Heart left ventricle (tissue), 16 donors: ENCODE results near the gene IMMP2L. TPM values are rescaled to one million over a fixed set of nuclear protein-coding genes. Genes with fewer than 3 reads are reported as not detected.

ENCODE experiments used
- ATAC-seq, 4 donors: fragments of 200-7000 bp; cut with Tn5 transposase; one replicate each; pipeline ENCODE4 v1.9.1; 2020 to 2022; ENCODE audit warnings: moderate library complexity in 4 of 4, mild to moderate bottlenecking in 3 of 4, moderate number of reproducible peaks in 1 of 4
- DNase-seq, 5 donors: peaks; one replicate each; pipeline ENCODE4 v3.0.0-alpha.2; 2020
- H3K27ac ChIP-seq, 12 donors: fragments of 200-600 bp; sonication (generic) in 4 of 12; one replicate each; pipeline versions ENCODE4 v1.5.0 to v1.8.0; 2016 to 2022; ENCODE audit warnings: mild to moderate bottlenecking in 2 of 12
- H3K27me3 ChIP-seq, 9 donors: fragments of 200-600 bp; sonication (generic) in 2 of 9; one replicate each; pipeline versions ENCODE4 v1.5.1 to v1.8.0; 2016 to 2022; ENCODE audit warnings: mild to moderate bottlenecking in 3 of 9
- H3K36me3 ChIP-seq, 9 donors: fragments of 200-600 bp; sonication (generic) in 2 of 9; one replicate each; pipeline versions ENCODE4 v1.5.0 to v1.8.0; 2018 to 2022; ENCODE audit warnings: mild to moderate bottlenecking in 2 of 9
- H3K4me1 ChIP-seq, 12 donors: fragments of 200-600 bp; sonication (generic) in 4 of 12; one replicate each; pipeline versions ENCODE4 v1.5.0 to v1.8.0; 2016 to 2022; ENCODE audit warnings: mild to moderate bottlenecking in 3 of 12
- H3K4me3 ChIP-seq, 12 donors: fragments of 200-600 bp; sonication (generic) in 4 of 12; one replicate each; pipeline versions ENCODE4 v1.5.0 to v1.8.0; 2017 to 2022; ENCODE audit warnings: mild to moderate bottlenecking in 9 of 12, moderate library complexity in 4 of 12
- H3K9me3 ChIP-seq, 12 donors: fragments of 200-600 bp; sonication (generic) in 4 of 12; one replicate each; pipeline versions ENCODE4 v1.5.0 to v1.8.0; 2016 to 2022; ENCODE audit warnings: mild to moderate bottlenecking in 1 of 12
- CTCF ChIP-seq, 12 donors: fragments of 200-600 bp; sonication (generic) in 4 of 12; IDR thresholded peaks; one replicate each; pipeline versions ENCODE4 v1.5.0 to v1.8.0; 2018 to 2022; ENCODE audit warnings: antibody characterized with exemption in 12 of 12, mild to moderate bottlenecking in 5 of 12
- POLR2A ChIP-seq, 2 donors: fragments of 450-650 bp; IDR thresholded peaks; one replicate each; pipeline ENCODE4 v1.6.1; 2017; ENCODE audit warnings: antibody characterized with exemption in 2 of 2, mild to moderate bottlenecking in 2 of 2, moderate library complexity in 2 of 2
- WGBS, 4 donors: extraction: QIAGEN DNeasy Blood & Tissue Kit in 2 of 4; methylation state at CpG; one replicate each; pipeline versions ENCODE4 v1.1.5 to v1.1.7; 2013 to 2018; 5-methylcytosine and 5-hydroxymethylcytosine counted together
- intact Hi-C, 10 donors: fragments of 100-400 bp; cut with DNase I; formaldehyde crosslinking; loops; one replicate each; pipeline versions ENCODE4 v1.11.1 to v1.14.2; 2022
- polyA plus RNA-seq, 2 donors: library from polyadenylated mRNA; stranded (reverse); fragments of 200-250 nt; gene quantifications; one replicate each; pipeline ENCODE4 v1.2.3, GENCODE V29; 2013
- total RNA-seq, 9 donors: library from RNA; depleted of rRNA in 2 of 9; stranded (reverse); fragments of >200 nt in 2 of 9; fragmentation: NEBNext Ultra II Directional in 3 of 9; extraction: Animal tissue kit (Norgen Biotek cat#: 25700) in 3 of 9; gene quantifications; one replicate each; pipeline versions ENCODE4 v1.1.0 to v1.2.4, GENCODE V29; 2016 to 2023
- donor health status: ischemic (EF 13 %, LVEDD 7.1; RV severe dilation, severe dysfunction).
- donor health status: healthy with polysubstance abuse.
- donor health status: DM: no; HTN: yes; CAD: no.
- donor health status: DM: no; HTN: no; CAD: no.
- donor health status: ischemic (EF 25% LVEDD 6.9; RV normal size, moderate dysfunction).
- donor health status: ischemic (EF 25% LVEDD 5.7; RV mildly dilated, moderate dysfunction).
- donor health status: healthy.
- donor health status: DM: yes; HTN: yes; CAD: no.
- donor health status: ischemic (EF 35%, LVEDD 5.7; RV mildly dilated, moderate dysfunction).
- donor health status: nonischemic (EF 11% LVEDD 7.7; RV severe dilation, severe dysfunction).
- donor health status: DM: yes; HTN: yes; CAD: no.
- donor health status: PGD.
- donor health status: ischemic (EF 29% LVEDD 5.4; RV normal size, mild dysfunction).
- donor health status: nonischemic (EF 23%, LVEDD 6.1; RV moderate dilation, normal function).

Gene IMMP2L
- total and polyA plus RNA-seq, 11 donors, result 5.1 to 17.2 (median 15.9) TPM

DNA sequence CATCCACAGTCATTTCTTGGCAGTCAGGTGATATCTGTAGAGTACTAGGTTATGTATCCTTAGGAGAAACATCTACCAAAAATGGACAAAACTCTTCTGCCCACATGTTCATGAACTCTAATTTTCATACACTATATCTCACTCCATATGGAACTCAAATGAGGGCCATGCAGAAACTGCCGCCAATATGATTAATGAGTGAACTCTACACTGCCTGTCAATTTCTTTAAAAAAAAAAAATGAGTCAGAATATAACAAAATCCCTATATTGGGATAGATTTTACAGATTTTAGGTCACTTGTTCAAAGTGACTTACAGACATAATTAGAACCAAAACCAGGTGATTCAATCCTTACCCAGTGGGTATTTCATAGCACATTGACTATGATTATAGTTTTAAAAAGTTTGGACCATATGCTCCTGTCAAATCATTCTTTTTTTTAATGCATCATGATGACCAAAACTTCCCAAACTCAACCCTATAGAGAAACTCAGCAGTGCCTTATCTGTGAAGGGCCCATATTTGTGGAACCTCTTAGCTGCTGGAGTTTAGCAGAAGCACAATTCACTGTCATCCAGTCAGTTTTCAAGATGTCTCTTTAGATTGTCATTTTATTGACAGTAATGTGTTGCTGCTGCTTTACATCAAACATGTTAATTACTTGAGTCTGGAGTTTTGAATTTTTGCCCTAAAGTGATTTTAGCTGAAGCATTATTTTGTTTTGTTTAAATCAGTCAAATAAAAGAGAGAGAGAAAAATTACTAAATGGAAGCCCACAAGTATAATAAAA is 460.2 kb downstream of the IMMP2L start:
- WGBS, 4 donors, result 95 to 100% (median 98%) methylated on average over 1 of the region's 1 CpG
- Histone ChIP-seq H3K27ac (no peak overlapping the region), H3K27me3 (no peaks in the 10 kb centered on the region), H3K4me1 (peaks cover 0 to 15% (median 0%) of the 10 kb centered on the region in 12 donors), H3K4me3 (no peak overlapping the region), H3K36me3 (no peaks in the 10 kb centered on the region), H3K9me3 (no peaks in the 10 kb centered on the region)
- ATAC-seq, result no peak
- DNase-seq, result no peak
- intact Hi-C loops, result loop anchor here in 1 of 10 donors (10.0 kb wide), 1 partner anchor 1007 kb away; no protein-coding TSS in a partner anchor
- no peak for TF ChIP-seq POLR2A (IDR thresholded peaks at IDR 0.05)
- no peak for TF ChIP-seq CTCF (IDR thresholded peaks at IDR 0.05)

GRCh38 chr7:111098926-111099250 is 463.4 kb downstream of the IMMP2L start:
- H3K27me3 ChIP-seq, result no peaks in the 10 kb centered on the region
- H3K4me1 ChIP-seq, result peaks cover 0 to 10% (median 0%) of the 10 kb centered on the region in 12 donors
- intact Hi-C loops, result loop anchor here in 7 of 10 donors (5.0 to 10.0 kb wide), 5 partner anchors 386 to 636 kb away; no protein-coding TSS in a partner anchor
- H3K27ac ChIP-seq, result no peak overlapping the region
- ATAC-seq, result no peak
- H3K9me3 ChIP-seq, result no peaks in the 10 kb centered on the region
- H3K36me3 ChIP-seq, result no peaks in the 10 kb centered on the region
- TF ChIP-seq POLR2A (IDR thresholded peaks at IDR 0.05), result no peak
- TF ChIP-seq CTCF (IDR thresholded peaks at IDR 0.05), result peak in 2 of 12 donors; percentile 3 to 5
- DNase-seq, result no peak
- no peak overlapping the region for H3K4me3 ChIP-seq
- 8 to 12% (median 10%) methylated on average over 1 of the region's 1 CpG for WGBS, 4 donors

GRCh38 chr7:111098011-111098925 is 464.0 kb downstream of the IMMP2L start:
- ATAC-seq (peak in 2 of 4 donors; percentile 61 to 73), DNase-seq (peak in 4 of 5 donors; percentile 11 to 31 (median 23))
- no peaks in the 10 kb centered on the region for H3K9me3 ChIP-seq
- 33 to 42% (median 38%) methylated on average over 10 of the region's 10 CpGs for WGBS, 4 donors
- H3K27me3 ChIP-seq, result no peaks in the 10 kb centered on the region
- TF ChIP-seq CTCF (IDR thresholded peaks at IDR 0.05), result peak; percentile 42 to 79 (median 64)
- TF ChIP-seq POLR2A (IDR thresholded peaks at IDR 0.05), result no peak
- intact Hi-C loops, result loop anchor here in 7 of 10 donors (5.0 to 10.0 kb wide), 5 partner anchors 387 to 637 kb away; no protein-coding TSS in a partner anchor
- no peak overlapping the region for H3K4me3 ChIP-seq
- peaks cover 0 to 8% (median 0%) of the 10 kb centered on the region in 12 donors for H3K4me1 ChIP-seq
- no peak overlapping the region for H3K27ac ChIP-seq
- no peaks in the 10 kb centered on the region for H3K36me3 ChIP-seq
